ENCODE measurements around the gene SGSH.
"Not testable (repeated sequence)": the region's sequence is repeated elsewhere in the genome, so short reads cannot be mapped to it uniquely, and the experiment has no call there.

SGSH gene

DNA sequence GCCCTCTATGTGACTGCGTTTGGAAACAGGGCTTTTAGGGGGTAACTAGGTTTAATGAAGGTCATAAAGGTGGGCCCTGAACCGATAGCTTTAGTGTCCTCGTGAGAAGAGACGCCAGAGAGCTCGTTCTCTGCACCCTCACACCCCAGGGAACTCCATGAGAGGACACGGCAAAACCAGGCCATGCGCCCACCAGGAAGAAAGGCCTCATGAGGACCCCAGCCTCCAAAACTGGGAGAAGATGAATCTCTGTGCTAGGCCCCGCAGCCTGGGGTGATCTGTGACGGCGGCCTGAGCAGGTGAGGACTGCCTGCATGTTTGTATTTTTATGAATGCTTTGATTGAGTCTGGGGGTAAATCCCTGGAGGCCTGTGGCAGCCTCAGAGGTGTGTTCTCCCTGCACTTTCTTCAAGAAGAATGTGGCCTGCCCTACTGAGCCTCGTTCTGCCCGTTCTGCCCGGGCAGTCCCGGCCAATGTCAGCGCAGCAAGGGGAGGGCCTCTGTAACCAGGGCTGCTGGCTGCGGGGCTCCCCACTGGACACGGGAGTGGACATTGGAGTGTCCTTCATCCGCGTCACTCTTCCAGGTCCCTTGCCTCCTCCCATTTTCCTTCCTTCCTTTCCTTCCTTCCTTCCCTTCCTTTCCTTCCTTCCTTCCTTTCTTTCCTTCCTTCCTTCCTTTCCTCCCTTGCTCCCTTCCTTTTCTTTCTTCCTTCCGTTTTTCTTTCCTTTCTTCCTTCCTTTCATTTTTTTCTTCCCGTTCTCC, 33.7 kb upstream of the SGSH start:
- DNase-seq: no peak

DNA sequence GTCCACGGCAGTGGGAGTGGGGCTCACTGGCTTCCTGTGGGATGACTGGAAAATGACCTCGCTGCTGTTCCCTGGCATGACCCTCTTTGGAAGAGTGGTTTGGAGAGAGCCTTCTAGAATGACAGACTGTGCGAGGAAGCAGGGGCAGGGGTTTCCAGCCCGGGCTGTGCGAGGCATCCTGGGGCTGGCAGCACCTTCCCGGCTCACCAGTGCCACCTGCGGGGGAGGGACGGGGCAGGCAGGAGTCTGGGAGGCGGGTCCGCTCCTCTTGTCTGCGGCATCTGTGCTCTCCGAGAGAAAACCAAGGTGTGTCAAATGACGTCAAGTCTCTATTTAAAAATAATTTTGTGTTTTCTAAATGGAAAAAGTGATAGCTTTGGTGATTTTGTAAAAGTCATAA, 32.7 kb upstream of the SGSH start:
- peak; percentile 76 for DNase-seq

DNA sequence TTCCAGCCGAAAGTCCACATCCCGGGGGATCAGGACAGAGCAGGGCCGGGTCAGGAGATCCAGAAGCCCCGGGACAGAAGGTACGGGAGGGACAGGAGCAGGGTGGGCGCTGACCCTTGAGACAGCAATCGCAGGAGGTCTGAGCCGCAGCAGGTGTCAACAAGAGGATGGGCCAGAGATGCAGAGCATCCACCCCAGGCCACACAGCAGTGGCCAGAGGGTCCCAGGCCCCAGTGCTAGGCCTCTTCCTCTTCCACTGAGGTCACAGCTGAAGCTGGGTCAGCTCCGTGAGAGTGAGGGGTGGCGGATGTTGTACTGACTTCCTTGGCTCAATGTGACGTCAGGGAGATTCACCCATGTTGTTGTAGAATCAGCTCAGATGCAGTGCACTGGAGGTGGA, 31.8 kb upstream of the SGSH start:
- no peak for DNase-seq

DNA sequence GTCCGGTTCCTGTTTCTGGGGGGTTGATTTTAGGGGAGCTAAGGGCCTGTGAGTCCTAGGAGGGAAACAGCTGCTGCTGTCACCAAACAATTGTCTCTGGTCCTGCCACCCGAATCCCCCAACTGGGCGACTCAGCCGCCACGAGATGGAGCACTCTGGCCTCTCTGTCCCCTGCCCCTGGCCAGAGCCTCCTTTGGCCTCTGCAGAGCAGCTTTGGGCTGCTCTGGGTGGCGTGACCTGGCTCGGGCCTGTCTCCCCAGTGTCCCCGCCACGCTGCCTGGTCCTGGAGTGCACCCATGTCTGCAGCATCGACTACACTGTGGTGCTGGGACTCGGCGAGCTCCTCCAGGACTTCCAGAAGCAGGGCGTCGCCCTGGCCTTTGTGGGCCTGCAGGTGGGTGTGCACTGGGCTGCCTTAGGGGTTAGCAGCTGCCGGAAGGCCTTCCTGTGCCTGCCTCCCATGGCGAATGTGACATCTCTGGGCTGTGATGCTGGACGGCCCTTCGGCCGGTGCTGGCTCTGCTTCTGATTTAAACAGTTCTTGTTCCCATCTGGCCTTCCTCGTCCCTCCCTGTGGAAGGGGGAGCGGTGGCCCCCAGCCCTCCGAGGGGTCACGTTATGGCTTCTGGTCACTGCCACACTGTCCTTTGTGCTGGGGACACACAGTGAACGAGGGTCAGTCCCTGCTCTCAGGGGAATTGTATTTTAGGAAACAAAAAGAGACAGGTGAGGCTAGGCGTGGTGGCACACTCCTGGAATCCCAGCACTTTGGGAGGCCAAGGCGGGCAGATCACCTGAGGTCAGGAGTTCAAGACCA, 29.0 kb upstream of the SGSH start:
- no peak for DNase-seq

DNA sequence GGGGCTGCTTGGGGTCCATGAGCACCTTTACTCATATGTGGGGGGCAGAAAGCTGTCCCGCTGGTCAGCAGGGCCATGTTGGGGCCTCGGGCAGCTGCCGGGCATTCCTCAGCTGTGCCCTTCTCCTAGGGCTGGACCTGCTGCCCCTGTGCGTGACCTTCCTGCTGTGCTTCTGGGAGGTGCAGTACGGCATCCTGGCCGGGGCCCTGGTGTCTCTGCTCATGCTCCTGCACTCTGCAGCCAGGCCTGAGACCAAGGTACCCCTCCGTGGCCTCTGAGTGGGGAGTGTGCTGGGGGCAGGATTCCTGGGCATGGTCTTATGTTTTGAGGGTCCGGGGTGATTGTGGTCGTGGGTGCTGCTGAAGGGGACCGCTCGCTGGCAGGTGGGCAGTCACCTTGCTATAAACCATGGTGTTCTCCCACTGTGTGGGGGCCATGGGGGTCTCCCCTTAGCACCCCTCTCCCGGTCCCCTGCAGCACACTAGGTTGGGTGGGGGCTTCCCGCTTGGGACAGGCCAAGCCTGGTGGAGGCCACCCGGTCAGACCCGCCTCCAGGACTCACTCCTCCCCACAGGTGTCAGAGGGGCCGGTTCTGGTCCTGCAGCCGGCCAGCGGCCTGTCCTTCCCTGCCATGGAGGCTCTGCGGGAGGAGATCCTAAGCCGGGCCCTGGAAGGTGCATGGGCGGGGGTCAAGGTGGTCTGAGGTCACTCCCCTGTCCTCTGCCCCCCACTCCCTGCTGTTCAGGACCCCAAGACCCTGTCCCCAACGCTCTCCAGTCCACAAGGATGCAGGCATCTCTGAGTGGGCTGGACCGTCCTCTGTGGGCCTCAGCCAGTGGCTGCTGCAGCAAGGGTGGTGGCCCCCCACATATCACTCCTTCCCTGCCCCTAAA, 28.1 kb upstream of the SGSH start:
- no peak for DNase-seq

DNA sequence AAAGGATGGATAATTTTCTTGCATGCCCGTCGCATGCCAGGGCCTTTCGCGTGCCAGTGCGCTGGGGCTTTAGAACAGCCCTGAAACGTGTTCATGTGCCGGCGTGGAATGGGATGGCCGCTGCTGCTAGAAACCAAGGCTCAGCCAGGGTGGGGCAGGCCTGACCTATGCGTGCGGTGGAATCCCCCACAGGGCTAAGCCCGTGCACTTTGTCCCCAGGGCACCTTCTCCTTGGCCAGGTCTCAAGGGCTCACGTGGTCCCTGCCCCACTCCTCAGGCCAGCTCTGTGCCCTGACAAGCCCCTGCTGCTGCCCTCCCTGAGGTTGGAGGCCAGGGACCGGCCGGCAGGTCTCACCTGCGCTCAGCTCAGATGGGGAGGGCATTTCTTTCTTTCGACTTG, 27.4 kb upstream of the SGSH start:
- DNase-seq: no peak

DNA sequence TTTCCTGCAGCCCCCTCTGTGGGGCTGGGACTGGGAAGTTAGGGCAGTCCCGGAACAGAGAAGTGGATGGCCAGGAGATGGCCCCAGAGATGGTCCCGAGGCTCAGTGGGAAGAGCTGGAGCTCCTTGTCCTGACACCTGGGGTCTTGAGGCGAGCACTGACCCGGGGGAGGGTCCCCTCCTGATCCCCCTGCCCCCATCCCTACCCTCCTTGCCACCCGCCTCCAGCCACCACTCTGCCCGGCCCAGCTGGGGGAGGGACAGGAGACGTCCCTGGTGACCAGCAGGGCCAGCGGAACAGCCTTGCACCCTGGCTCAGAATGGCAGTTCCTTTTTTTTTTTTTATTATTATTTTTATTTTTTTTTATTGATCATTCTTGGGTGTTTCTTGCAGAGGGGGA, 26.6 kb upstream of the SGSH start:
- no peak for DNase-seq

DNA sequence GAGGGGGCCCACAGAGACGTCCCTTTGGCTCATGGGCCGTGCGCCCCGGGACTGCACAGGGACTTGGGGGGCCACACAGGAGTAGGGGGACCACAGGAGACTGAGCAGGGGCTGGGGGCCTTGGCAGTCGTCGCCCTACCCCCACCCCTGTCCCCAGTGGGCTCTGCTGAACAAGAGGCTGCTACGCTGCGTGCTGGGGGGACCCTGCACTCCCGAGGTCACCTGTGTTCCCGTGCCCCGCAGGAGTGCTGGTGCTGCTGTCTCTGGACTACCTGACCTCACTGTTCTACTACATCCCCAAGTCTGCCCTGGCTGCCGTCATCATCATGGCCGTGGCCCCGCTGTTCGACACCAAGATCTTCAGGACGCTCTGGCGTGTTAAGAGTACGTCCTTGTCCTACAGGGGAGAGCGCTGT, 26.1 kb upstream of the SGSH start:
- DNase-seq: no peak

DNA sequence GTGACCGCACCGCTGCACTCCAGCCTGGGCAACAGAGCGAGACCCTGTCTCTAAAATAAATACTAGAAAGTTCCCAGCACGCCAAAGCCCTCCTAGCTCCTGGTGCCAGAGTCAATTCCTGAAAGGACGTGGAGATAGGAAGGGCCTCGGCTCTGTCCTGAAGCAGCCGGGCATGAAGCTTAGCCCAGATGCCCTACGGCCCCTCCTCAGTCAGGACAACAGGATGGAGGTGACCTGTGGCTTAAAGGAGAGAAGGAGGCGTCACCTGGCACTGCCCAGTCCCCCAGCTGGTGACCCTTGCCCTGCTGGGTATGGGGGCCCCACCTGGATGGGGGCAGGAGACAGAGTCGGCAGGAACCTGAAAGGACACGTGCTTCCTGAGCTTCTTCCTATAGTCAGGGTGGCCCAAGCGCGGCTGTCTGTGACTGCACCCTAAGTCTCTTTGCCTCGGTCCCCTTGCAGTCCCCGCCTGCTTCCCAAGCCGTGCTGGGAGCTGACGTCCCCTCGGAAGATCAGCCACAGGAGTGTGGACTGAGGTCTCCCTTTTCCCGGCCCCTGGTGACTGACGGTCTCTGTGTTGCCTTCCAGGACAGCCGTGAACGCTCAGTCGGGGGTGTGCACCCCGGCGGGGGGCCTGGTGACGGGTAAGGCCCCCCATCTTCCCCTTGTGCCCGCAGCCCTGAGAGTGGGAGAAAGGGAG, 25.6 kb upstream of the SGSH start:
- DNase-seq: no peak

DNA sequence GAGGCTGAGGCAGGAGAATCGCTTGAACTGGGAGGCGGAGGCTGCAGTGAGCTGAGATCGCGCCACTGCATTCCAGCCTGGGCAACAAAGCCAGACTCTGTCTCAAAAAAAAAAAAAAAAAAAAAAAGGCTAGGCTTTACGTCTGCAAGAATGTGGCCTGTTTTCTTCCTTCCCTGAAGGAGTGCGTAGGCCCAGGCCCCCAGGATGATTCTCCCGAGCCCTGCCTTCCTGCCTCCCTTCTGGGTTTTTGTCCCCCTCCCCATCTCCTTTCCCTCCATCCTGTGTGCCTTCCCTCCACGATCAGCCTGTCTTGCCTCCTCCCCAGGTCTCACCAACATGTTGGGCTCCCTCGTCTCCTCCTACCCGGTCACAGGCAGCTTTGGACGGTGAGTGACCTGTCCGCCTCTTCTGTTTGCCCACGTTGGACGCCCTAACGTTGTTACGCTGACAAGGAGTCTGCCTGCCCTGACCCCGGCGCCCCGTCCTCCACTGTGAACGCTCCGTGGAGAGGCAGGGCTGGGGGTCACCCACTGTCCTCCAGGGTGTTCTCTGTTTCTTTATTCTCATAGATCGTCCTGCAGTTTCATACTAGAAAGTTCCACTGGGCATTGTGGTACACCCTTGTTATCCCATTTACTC, 24.9 kb upstream of the SGSH start:
- DNase-seq: no peak

DNA sequence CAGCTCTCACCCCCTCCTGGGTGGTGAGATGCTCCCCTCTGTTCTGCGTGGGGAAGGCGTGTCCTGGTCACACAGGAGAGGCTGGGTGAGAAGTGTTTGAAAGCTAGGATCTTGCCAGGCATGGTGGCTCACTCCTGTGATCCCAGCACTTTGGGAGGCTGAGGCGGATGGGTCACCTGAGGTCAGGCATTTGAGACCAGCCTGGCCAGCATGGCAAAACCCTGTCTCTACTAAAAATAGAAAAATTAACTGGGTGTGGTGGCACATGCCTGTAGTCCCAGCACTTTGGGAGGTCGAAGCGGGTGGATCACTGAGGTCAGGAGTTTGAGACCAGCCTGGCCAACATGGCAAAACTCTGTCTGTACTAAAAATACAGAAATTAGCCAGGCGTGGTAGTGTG, 24.3 kb upstream of the SGSH start:
- DNase-seq: not testable (repeated sequence)

DNA sequence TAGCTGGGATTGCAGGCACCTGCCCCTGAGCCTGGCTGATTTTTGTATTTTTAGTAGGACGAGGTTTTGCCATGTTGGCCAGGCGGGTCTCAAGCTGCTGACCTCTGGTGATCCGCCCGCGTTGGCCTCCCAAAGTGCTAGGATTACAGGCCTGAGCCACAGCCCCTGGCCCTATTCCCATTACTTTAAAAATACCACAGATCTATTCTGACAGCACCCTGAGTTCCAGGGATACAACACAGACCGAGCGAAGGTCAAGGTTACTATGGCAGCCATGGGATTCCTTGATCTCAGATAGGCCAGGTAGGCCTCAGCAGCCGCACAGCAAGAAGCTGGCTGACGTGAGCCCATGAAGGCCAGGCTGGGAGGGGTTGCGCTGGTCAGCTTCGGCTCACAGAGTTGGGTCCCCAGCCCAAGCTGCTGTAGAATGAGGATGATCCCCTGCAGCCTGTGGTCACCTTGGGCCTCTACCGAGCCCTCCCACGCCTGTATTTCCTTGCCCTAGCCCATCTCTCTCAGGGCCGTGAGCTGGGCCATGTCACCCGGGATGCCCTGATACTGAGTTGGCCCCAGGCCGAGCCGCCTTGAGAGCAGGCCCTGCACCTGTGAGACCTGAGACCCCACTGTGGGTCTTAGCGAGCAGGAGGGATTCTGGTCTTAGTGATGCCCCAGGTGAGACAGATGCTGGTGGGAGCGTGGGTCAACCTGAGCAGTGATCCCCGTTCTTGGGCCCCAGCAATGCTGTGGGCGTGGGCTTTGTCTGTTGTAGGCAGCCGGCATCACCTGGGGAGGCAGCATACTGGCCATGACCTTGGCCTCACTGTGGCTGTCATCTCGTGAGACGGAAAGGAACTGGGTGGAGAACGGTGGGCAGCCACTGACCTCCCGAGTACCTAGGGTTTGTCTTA, 23.6 kb upstream of the SGSH start:
- DNase-seq: no peak

DNA sequence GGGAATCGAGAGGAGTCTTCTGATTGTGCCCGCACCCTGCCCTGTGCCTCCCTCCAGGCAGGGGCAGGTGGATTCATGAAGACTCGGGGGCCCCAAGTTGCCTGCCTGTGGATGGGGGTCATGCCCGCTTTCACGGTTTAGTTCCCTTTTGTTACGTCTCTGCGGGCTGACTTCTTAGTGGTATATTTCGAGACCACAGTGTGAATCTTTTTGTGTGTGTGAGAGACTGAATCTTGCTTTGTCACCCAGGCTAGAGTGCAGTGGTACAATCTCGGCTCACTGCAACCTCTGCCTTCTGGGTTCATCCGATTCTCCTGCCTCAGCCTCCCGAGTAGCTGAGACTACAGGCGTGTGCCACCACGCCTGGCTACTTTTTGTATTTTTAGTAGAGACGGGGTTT, 22.4 kb upstream of the SGSH start:
- DNase-seq: no peak

DNA sequence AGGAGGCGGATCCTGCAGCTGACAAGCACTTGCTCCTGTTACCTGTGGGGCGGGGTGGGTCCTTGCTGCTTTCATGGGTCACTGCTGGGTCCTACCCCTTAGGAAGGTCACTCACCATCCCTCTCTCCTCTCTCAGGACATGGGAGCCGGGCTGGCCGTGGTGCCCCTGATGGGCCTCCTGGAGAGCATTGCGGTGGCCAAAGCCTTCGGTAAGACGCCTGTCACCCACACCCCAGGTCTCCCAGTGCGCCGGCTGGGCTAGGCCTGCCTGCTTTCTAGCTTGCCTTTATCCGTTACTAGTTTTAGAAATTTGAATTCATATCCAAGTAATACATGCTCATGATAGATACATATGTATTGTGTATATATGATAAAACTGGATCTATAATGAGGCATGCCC, 17.3 kb upstream of the SGSH start:
- DNase-seq: no peak

DNA sequence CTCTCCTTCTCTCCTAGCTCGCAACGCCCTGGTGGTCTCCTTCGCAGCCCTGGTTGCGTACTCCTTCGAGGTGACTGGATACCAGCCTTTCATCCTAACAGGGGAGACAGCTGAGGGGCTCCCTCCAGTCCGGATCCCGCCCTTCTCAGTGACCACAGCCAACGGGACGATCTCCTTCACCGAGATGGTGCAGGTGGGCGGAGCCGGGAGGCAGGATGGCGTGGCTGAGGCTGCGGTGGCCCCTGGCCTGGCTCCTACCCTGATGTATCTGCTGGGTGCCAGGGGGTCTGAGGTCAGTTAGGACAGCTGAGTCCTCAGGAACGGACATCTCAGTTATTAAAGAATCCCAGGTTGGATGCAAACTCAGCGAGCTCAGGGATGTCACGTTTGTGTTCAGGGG, 16.8 kb upstream of the SGSH start:
- no peak for DNase-seq

DNA sequence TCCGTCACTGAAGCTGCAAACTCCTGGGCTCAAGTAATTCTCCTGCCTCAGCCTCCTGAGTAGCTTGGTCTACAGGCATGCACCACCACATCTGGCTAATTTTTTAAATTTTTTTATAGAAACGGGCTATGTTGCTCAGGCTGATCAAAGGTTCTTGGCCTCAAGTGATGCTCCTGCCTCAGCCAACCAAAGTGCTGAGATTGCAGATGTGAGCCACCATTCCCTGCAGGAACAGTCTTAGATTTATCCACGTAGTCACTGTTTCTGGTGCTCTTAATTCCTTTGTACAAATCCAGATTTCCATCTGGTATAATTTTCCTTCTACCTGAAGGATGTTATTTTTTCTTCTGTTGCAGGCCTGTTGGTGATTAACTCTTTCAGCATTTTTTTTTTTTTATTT, 13.1 kb upstream of the SGSH start:
- no peak for DNase-seq

DNA sequence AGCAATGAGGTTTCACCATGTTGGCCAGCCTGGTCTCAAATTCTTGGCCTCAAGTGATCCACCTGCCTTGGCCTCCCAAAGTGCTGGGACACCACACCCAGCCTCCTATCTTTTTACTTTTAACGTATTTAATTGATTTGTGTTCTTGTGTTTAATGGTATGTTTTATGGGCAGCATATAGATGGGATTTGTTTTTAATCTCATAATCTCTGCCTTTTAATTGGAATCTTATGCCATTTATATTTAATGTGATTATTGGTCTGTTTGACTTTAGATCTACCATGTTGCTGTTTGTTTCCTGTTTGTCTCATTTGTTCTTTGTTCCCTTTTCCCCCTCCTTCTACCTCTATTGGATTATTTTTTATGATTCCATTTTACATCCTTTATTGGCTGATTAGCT, 12.3 kb upstream of the SGSH start:
- DNase-seq: no peak

DNA sequence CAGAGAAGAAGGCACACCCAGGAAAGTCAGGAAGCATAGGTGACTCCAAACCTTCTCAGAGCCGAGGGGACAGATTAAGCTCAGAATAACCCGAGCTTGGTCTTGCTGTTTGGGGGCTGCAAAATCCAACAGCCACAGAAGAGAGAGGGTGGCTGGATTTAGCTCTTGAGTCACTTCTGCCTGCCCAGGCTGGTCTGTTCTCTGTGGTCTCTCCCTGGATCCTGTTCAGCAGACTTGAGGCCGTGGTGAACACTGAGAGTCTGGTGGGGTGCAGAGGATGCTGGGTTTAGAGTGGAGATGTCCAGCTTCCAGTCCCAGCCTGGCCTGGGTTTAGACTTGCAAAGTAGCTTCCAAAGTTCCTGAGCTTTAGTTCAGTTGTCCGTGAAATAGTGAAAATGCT, 8.9 kb upstream of the SGSH start:
- DNase-seq: no peak

DNA sequence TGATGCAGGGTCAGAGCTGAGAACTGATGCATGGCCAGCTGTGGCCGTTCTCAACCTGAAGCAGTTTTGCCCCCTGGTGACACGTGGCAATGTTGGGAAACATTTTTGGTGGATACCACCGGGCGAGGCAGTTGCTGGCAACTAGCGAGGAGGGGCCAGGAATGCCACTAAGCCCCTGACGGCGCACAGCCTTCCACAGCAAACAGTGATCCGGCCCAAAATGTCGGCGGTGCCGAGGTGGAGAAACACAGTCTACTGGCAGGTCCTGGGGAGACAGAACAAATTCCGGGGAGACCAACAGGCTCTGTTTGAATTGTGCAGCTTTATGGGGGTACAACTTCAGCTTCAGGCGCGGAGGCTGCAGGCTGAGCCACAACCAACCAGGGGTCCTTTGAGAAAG, 8.3 kb upstream of the SGSH start:
- no peak for DNase-seq

DNA sequence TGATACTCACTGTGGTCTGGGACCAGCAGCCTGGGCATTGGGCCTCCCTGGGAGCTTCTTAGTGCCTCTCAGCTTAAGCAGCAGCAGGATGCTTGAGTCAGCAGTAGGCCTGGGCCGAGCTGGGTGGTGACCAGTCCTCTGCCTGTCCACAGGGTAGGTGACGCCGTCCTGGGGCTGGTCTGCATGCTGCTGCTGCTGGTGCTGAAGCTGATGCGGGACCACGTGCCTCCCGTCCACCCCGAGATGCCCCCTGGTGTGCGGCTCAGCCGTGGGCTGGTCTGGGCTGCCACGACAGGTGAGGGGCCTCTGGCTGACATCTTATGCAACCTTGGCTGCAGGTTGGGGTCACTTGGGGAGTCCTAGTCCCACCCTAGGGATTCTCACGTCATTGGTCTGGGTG, 7.5 kb upstream of the SGSH start:
- DNase-seq: no peak

DNA sequence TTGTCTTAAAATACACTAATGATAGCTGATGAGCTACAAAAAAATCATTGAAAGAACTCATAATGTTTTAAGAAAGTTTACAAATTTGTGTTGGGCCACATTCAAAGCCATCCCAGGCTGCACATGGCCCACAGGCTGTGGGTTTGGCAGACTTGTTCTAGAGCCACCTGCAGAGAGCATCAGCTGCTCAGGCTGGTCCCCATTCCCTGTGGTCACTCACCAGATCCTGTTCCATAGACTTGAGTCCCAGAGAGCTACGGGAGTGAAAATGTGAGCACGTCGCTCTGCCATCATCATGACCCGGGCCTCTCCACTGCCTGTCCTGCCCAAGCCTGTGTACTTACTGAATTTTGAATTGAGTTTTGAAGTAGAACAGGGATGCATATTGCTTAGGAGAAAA, 7.0 kb upstream of the SGSH start:
- DNase-seq: no peak

Data from NCI-H69 (cell line).